Measurements from ENCODE around the gene TRIB2.

- TF ChIP-seq POLR2A (IDR thresholded peaks at IDR 0.05): no peak
- no peak for TF ChIP-seq CTCF (IDR thresholded peaks at IDR 0.05 in 4 of 5, conservative IDR thresholded peaks at IDR 0.05 in 1 of 5)
Observed at GRCh38 chr2:12769492-12770105, 52.9 kb downstream of the TRIB2 start.
